Measurements from ENCODE around the gene FLNC. TPM values are rescaled to one million over a fixed set of nuclear protein-coding genes. Genes with fewer than 3 reads are reported as not detected.

The FLNC gene
- total and polyA plus RNA-seq, 2 of the 4 experiments (the other 2 are of a cell fraction) = 116 to 154 TPM

DNA sequence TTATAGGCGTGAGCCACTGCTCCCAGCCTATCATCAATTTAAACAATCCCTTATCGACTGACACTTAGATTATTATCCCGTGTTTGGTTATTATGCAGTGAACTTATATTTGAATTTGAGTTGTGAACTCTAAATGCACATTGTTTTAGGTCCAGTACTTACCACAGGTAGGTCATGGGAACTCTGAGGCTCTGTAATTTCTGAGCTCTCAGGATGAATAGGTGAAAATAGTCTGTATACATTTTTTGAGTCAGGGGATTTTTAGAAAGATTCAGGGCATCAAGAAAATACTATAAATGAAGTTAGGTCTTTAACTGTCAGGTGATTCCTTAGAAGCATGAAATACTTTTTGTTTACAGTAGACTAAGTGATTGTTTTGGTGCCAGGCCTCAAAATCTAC is 29.6 kb upstream of the FLNC start:
- no peak overlapping the region for H2BK15ac ChIP-seq (ENCODE audit: low read depth, low read length)
- H3K9me1 ChIP-seq (ENCODE audit: insufficient read depth, low read length) = peaks cover 2% of the 10 kb centered on the region; the same call in 1 of the 2 replicates
- no peaks in the 10 kb centered on the region for H3K79me1 ChIP-seq (ENCODE audit: low read depth in 1 of 2, low read length in 2 of 2)
- DNase-seq (no peak), ATAC-seq (ENCODE audit: low read depth) (no peak)
- H2AK5ac ChIP-seq (ENCODE audit: low read depth, low read length) = no peak overlapping the region
- intact Hi-C loops (cut with micrococcal nuclease) = no loop called here
- H2BK120ac ChIP-seq (ENCODE audit: low read depth, low read length) = no peak overlapping the region
- no peak overlapping the region for H4K5ac ChIP-seq (ENCODE audit: low read depth, low read length)
- dilution Hi-C loops (cut with HindIII; ENCODE audit: low sequenced_read_pairs, unreplicated experiment) = no loop called here
- TF ChIP-seq MAFK (IDR thresholded peaks at IDR 0.05; ENCODE audit: low read depth, low read length) (no peak), BHLHE40 (IDR thresholded peaks at IDR 0.05; ENCODE audit: low read depth, low read length) (no peak), SMC3 (IDR thresholded peaks at IDR 0.05; ENCODE audit: low read depth, low read length) (no peak), FOS (IDR thresholded peaks at IDR 0.05; ENCODE audit: low read depth, low read length) (no peak), POLR2A (IDR thresholded peaks at IDR 0.05; ENCODE audit: low read depth, low read length) (no peak), CHD1 (IDR thresholded peaks at IDR 0.05; ENCODE audit: low read depth, low read length) (no peak), MXI1 (IDR thresholded peaks at IDR 0.05; ENCODE audit: borderline replicate concordance, low read depth, low read length) (no peak), NFE2L2 (IDR thresholded peaks at IDR 0.05; ENCODE audit: low read depth, low read length) (no peak)
- TF ChIP-seq, protein P1, sequence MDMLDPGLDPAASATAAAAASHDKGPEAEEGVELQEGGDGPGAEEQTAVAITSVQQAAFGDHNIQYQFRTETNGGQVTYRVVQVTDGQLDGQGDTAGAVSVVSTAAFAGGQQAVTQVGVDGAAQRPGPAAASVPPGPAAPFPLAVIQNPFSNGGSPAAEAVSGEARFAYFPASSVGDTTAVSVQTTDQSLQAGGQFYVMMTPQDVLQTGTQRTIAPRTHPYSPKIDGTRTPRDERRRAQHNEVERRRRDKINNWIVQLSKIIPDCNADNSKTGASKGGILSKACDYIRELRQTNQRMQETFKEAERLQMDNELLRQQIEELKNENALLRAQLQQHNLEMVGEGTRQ (IDR thresholded peaks at IDR 0.05; ENCODE audit: low read depth, low read length) = no peak
- H3K56ac ChIP-seq (ENCODE audit: extremely low read depth, insufficient read depth, low read length) = no peak overlapping the region
- H3K36me3 ChIP-seq (ENCODE audit: control insufficient read depth, insufficient read depth, low read length) = peaks cover 20% of the 10 kb centered on the region
- no peak overlapping the region for H3K23ac ChIP-seq (ENCODE audit: low read depth, low read length)
- no peak overlapping the region for H2AK9ac ChIP-seq (replicated peaks; ENCODE audit: low read depth, low read length, poor library complexity)
- CTCF ChIA-PET = interaction anchor here (0.7 kb wide), 1 partner anchor 63 kb away, joined by 3 read pairs; no protein-coding TSS in a partner anchor
- H3K4me3 ChIP-seq (ENCODE audit: insufficient read depth, low read depth, low read length) = no peak overlapping the region
- BruUV-seq (replicated peaks) = no TSS peak
- POLR2A ChIA-PET (ENCODE audit: unreplicated experiment) = no interaction called here
- H2BK5ac ChIP-seq (ENCODE audit: low read depth, low read length, poor library complexity, severe bottlenecking) = no peak overlapping the region
- no peaks in the 10 kb centered on the region for H3K27me3 ChIP-seq (ENCODE audit: control insufficient read depth, insufficient read depth, low read length)
- H3K4ac ChIP-seq (ENCODE audit: low read depth, low read length) = no peak overlapping the region
- no peaks in the 10 kb centered on the region for H3K9me3 ChIP-seq (ENCODE audit: control insufficient read depth, insufficient read depth, low read length)
- H3K14ac ChIP-seq (replicated peaks; ENCODE audit: low read depth, low read length) = no peak overlapping the region
- in situ Hi-C loops (cut with MboI; ENCODE audit: low sequenced_read_pairs) = no loop called here
- H2BK20ac ChIP-seq (ENCODE audit: low read depth, low read length) = no peak overlapping the region
- H3K27ac ChIP-seq (ENCODE audit: insufficient read depth, low read length) = no peak overlapping the region
- no peak overlapping the region for H3K9ac ChIP-seq (ENCODE audit: low read depth, low read length)
- H4K8ac ChIP-seq (ENCODE audit: low read depth in 2 of 2, low read length in 2 of 2) = no peak overlapping the region
- no CpG with 5 or more reads among the region's 3 CpGs for whole genome bisulfite sequencing, 2 experiments (ENCODE audit: extremely low coverage in 2 of 2, insufficient read length in 1 of 2)
- H2AFZ ChIP-seq (replicated peaks; ENCODE audit: low read length, poor library complexity) = no peak overlapping the region
- H3K18ac ChIP-seq (ENCODE audit: low read depth, low read length) = no peak overlapping the region
- H3K4me1 ChIP-seq (ENCODE audit: control insufficient read depth, insufficient read depth, low read length) = peaks cover 3% of the 10 kb centered on the region
- H4K91ac ChIP-seq (ENCODE audit: insufficient read depth, low read depth, low read length) = no peak overlapping the region
- no peak overlapping the region for H3K4me2 ChIP-seq (ENCODE audit: low read depth, low read length)
- H4K20me1 ChIP-seq (ENCODE audit: insufficient read depth, low read length) = no peaks in the 10 kb centered on the region

Measured in IMR-90 (cell line).